GM12892 (cell line): ENCODE measurements around the gene GNAO1.

Source experiments
- DNase-seq: peaks from one replicate; pipeline ENCODE4 v3.0.0; 2011; ENCODE audit not compliant: insufficient read length
- FAIRE-seq: peaks from 2 replicates; lab custom pipeline; 2011; peaks lifted over from hg19 to GRCh38; lab: Jason Lieb, UNC
- POLR2A ChIP-seq: IDR thresholded peaks from 2 replicates; pipeline ENCODE4 v1.6.1; 2011; ENCODE audit warnings: low read depth, low read length, control low read depth
- POLR2AphosphoS5 ChIP-seq: IDR thresholded peaks from 2 replicates; pipeline ENCODE4 v1.6.1; 2011; ENCODE audit warnings: low read depth, low read length, control low read depth
- TAF1 ChIP-seq: IDR thresholded peaks from 2 replicates; pipeline ENCODE4 v1.6.1; 2011; ENCODE audit warnings: low read depth, mild to moderate bottlenecking, control low read depth, low read length, borderline replicate concordance

GNAO1 gene

DNA sequence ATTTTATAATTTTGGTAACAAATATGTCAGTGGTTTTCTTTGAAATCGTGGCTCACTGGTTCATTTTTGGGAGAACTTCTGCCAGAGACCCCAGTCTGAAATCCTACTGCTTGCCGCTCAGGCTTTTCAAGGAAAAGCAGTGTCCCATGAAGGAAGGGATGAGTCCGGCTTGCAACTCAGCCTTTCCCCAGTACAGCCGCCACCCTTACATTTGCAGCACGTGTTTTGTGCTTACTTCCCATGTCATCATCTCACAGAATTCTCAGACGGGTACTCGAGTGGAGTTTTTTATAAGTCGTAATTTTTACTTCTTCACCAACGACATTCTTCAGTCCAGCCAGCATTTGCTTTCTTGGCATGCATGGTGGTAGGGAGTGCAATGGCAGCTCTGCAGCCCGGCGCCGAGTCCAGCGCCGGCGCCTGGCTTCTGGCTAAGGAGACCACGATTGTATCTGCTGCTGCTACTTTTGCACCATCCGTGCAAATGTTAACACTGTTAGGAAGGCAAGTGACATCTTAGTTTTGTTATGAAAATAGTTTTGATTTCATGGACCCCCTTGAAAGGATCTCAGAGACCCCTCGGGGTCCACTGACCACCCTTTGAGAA is 123.1 kb downstream of the GNAO1 start:
- FAIRE-seq: no peak
- DNase-seq: no peak
- no peak for TF ChIP-seq POLR2A
- TF ChIP-seq TAF1: no peak
- no peak for TF ChIP-seq POLR2AphosphoS5

DNA sequence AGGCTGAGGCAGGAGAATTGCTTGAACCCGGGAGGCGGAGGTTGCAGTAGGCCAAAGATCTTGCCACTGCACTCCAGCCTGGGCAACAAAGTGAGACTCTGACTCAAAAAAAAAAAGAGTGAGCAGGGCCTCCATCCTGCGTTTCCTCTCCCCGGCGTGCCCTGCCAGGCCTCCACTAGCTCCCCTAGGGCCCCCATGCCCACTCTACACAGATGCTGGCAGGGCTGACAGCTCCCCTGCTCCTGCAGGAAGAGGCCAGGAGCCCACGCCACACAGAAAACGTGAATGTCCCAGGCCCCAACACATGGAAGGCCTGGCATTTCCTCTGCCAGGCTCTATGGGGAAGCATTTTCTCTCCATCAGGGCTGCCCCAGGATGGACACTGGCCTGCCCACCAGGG is 124.7 kb downstream of the GNAO1 start:
- no peak for DNase-seq
- TF ChIP-seq POLR2AphosphoS5 (no peak), POLR2A (no peak), TAF1 (no peak)

GRCh38 chr16:56316545-56316944 is 125.3 kb downstream of the GNAO1 start:
- no peak for TF ChIP-seq POLR2AphosphoS5
- TF ChIP-seq POLR2A: no peak
- no peak for TF ChIP-seq TAF1
- DNase-seq: no peak
- no peak for FAIRE-seq

More for the DNA sequence above, 124.7 kb downstream of the GNAO1 start:
- FAIRE-seq: no peak

- no peak for TF ChIP-seq TAF1
- TF ChIP-seq POLR2A: no peak
- TF ChIP-seq POLR2AphosphoS5: no peak
- FAIRE-seq: peak; percentile 90
- peak; percentile 91 for DNase-seq
These were observed 126.9 kb downstream of the GNAO1 start for GRCh38 chr16:56317998-56318826.

- TF ChIP-seq POLR2AphosphoS5 (no peak), TAF1 (no peak), POLR2A (no peak)
- DNase-seq (no peak), FAIRE-seq (no peak)
These were observed 127.5 kb downstream of the GNAO1 start for GRCh38 chr16:56318827-56319140.

DNA sequence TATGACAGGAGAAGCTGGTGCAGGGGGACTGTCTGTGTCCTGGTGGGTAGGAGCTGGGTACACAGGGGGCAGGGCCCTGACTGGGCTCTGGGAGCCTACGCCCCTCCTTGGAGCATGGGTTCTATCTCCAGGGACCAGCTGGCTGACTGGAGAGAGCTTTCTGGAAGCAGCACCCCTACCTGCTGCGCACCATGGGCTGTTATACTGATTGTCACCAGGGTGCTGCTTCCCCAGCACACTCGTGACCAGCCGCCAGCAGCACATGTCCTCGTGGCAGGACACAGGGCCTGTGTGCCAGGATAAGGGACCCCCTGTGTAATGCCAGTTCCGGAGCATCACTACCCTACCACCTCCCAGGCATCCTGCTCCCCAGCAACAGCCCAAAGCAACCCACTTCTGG is 128.1 kb downstream of the GNAO1 start:
- no peak for TF ChIP-seq TAF1
- TF ChIP-seq POLR2AphosphoS5: no peak
- no peak for TF ChIP-seq POLR2A
- FAIRE-seq: no peak
- no peak for DNase-seq

DNA sequence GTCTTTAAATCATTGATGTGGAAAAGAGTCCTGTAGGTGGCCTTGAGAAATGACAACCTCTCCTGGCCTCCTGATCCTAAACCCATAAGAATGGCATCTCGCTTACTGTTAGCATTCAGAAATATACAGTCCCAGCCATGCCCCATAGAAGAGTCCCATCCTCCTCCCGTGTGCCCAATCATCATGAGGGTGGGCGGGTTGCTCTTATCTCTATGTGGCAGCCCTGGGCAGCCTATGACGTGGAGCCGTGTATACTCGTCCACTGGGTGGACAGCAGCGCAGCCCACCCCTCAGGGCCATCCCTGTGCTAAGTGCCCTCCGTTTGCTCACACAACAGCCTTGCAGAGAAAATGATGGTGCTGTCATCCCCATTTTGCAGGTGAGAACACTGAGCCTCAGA is 128.8 kb downstream of the GNAO1 start:
- no peak for FAIRE-seq
- TF ChIP-seq POLR2A (no peak), TAF1 (no peak), POLR2AphosphoS5 (no peak)
- no peak for DNase-seq

GRCh38 chr16:56320811-56321558 is 129.7 kb downstream of the GNAO1 start:
- TF ChIP-seq TAF1: no peak
- TF ChIP-seq POLR2A: no peak
- TF ChIP-seq POLR2AphosphoS5: no peak
- FAIRE-seq (no peak), DNase-seq (no peak)

DNA sequence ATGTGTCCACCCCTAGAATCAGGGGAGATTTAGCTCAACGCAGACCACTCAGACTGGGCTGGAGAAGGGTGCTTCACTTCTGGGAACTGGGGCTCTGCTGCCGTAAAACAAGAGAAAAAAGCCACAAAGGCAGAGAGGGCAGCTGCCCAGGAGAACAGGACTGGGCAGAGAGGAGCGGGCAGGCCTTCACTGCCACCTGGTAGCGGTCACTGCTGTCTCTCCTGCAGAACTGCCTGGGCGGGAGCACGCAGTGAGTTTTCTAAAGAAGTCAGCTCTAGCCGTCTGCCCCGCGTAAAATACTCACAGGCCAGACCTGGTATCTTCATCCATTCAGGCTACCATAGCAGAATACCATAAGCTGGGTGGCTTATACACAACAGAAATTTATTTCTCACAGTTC is 130.3 kb downstream of the GNAO1 start:
- TF ChIP-seq POLR2AphosphoS5 (no peak), TAF1 (no peak), POLR2A (no peak)
- DNase-seq (no peak), FAIRE-seq (no peak)

DNA sequence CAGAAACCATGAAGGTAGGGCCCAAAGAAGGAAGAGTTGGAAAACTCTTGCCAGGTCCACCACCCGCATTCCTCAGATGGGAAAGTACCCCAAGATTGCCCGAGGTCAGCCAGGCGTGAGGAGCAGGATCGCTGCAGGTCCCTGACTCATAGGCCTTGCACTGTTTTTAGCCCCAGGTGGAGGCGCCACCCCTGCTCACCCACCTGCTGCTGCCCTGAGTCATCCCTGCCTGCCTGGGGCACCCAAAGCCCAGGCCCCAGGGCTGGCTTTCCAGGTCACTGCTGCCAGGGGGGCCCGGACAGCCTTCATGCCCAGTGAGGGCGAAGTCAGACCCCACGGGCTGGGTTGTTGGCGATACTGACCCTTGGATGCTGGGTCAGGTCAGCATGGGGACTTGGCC is 133.1 kb downstream of the GNAO1 start:
- DNase-seq (no peak), FAIRE-seq (no peak)
- TF ChIP-seq POLR2AphosphoS5: no peak
- no peak for TF ChIP-seq POLR2A
- TF ChIP-seq TAF1: no peak

DNA sequence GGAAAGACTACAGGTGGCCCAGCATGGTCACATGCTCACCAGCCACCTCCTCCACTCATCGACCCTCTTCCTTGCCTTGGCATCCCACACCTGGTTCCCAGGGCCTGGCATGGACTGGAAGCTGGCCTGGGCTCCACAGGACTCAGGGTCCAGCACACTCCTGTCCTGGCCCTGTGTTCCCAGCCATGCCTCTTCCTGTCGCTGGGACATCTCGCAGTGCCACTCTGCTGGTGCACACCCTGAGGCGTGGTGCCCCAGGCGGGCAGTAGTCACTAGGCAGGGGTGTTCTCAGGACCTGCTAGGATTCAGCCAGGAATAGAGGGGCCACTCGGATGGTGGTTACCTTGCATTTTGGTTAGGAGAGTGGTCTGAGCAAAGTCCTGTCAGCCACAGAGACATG is 134.7 kb downstream of the GNAO1 start:
- DNase-seq (no peak), FAIRE-seq (no peak)

More for the DNA sequence above, 134.7 kb downstream of the GNAO1 start:
- TF ChIP-seq TAF1 (no peak), POLR2AphosphoS5 (no peak), POLR2A (no peak)
